GM18498 (cell line): Measurements from ENCODE around the gene PRKAR1B.
A peak's percentile ranks its signal among the peaks of the same experiment; 100 is the strongest.

Source experiments
- ATAC-seq: cut with Tn5 transposase; IDR thresholded peaks from one replicate; pipeline ENCODE4 v1.9.1; 2021; ENCODE audit warnings: mild to moderate bottlenecking, moderate library complexity; ENCODE audit not compliant: unreplicated experiment

PRKAR1B gene

GRCh38 chr7:741850-742249, 14.8 kb upstream of the PRKAR1B start:
- no peak for ATAC-seq

- no peak for ATAC-seq
These were observed 14.2 kb upstream of the PRKAR1B start for GRCh38 chr7:741191-741671.

- ATAC-seq, result no peak
These were observed 13.2 kb upstream of the PRKAR1B start for GRCh38 chr7:739983-740942.

GRCh38 chr7:739455-739982, 12.4 kb upstream of the PRKAR1B start:
- ATAC-seq, result no peak

GRCh38 chr7:738723-739454, 11.8 kb upstream of the PRKAR1B start:
- no peak for ATAC-seq

- no peak for ATAC-seq
These were observed 11.2 kb upstream of the PRKAR1B start for GRCh38 chr7:738241-738640.

- no peak for ATAC-seq
These were observed 7.7 kb upstream of the PRKAR1B start for GRCh38 chr7:734808-735207.

- no peak for ATAC-seq
These were observed 7.1 kb upstream of the PRKAR1B start for GRCh38 chr7:734214-734613.

GRCh38 chr7:732556-732955, 5.5 kb upstream of the PRKAR1B start:
- ATAC-seq, result no peak

- ATAC-seq, result no peak
These were observed 5.0 kb upstream of the PRKAR1B start for GRCh38 chr7:732094-732541.

GRCh38 chr7:731440-732085, 4.5 kb upstream of the PRKAR1B start:
- ATAC-seq, result no peak

- ATAC-seq, result no peak
These were observed 3.7 kb upstream of the PRKAR1B start for GRCh38 chr7:730501-731439.

GRCh38 chr7:729140-730000, 2.3 kb upstream of the PRKAR1B start:
- no peak for ATAC-seq

GRCh38 chr7:728602-729001, 1.5 kb upstream of the PRKAR1B start:
- no peak for ATAC-seq

- no peak for ATAC-seq
These were observed 852 bp upstream of the PRKAR1B start for GRCh38 chr7:727806-728460.

- peak; percentile 32 for ATAC-seq
These were observed 302 bp downstream of the PRKAR1B start for GRCh38 chr7:726854-727103.

- peak; percentile 90 for ATAC-seq
These were observed 812 bp downstream of the PRKAR1B start, which contains the start of gene DNAAF5 for GRCh38 chr7:726084-726853. Gene DNAAF5 (plus strand): TSS chr7:726699. CDS start chr7:726721, 22 bp downstream.
